Articular chondrocyte of knee joint (primary cell): ENCODE measurements around the gene XPO6. TPM values are rescaled to one million over a fixed set of nuclear protein-coding genes. Genes with fewer than 3 reads are reported as not detected.

Source experiments
- small RNA-seq: library from RNA; depleted of rRNA; stranded (forward); fragments of <200 nt; gene quantifications from one replicate; pipeline ENCODE3, GENCODE V24; 2012
- total RNA-seq: library from RNA; depleted of rRNA; stranded (reverse); fragments of >200 nt; gene quantifications from 2 replicates; pipeline ENCODE4 v1.2.3, GENCODE V29; 2012

The XPO6 gene, protein sequence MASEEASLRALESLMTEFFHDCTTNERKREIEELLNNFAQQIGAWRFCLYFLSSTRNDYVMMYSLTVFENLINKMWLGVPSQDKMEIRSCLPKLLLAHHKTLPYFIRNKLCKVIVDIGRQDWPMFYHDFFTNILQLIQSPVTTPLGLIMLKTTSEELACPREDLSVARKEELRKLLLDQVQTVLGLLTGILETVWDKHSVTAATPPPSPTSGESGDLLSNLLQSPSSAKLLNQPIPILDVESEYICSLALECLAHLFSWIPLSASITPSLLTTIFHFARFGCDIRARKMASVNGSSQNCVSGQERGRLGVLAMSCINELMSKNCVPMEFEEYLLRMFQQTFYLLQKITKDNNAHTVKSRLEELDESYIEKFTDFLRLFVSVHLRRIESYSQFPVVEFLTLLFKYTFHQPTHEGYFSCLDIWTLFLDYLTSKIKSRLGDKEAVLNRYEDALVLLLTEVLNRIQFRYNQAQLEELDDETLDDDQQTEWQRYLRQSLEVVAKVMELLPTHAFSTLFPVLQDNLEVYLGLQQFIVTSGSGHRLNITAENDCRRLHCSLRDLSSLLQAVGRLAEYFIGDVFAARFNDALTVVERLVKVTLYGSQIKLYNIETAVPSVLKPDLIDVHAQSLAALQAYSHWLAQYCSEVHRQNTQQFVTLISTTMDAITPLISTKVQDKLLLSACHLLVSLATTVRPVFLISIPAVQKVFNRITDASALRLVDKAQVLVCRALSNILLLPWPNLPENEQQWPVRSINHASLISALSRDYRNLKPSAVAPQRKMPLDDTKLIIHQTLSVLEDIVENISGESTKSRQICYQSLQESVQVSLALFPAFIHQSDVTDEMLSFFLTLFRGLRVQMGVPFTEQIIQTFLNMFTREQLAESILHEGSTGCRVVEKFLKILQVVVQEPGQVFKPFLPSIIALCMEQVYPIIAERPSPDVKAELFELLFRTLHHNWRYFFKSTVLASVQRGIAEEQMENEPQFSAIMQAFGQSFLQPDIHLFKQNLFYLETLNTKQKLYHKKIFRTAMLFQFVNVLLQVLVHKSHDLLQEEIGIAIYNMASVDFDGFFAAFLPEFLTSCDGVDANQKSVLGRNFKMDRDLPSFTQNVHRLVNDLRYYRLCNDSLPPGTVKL
- 111 and 116 TPM in 2 replicates for total RNA-seq

DNA sequence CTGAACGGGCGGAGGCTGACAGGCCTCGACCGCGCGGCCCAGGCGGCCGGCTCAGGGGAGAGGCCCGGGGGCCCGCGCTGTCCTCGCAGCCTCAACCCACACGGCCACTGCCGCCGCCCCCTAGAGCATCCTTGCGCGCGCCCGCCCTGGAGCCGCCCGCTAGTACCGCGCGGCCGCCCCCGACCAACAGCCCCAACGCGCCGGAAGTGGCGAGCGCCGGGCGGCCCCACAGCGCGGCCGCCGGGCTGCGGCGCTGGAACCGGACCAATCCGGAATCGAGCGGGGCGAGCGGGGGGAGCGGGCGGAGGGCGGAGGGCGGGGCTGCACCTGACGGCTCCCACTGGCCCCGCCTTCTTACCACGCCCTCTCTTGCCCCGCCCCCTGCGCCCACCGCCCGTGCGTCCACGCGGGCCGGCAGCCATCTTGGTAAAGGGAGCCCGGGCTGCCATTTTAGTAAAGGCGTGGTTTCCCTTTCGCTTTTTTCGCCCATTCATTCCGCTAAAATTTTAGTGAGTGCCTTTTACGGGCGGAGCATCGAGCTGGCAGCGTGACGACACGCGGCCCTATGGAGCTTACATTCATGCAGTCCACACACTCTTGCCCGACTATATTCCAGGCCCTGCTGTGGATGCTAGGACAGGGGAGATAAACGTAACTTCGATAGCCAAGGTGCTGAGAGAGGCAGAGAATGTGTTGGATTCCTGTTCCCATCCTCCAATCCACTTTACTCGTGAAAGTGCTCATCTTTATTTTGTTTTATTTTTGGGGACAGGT lies at the start of gene XPO6:
XPO6 (minus strand) TSS at position 208 of the 774 bp plus-strand sequence. CDS start 597 bp downstream, outside the sequence.

DNA sequence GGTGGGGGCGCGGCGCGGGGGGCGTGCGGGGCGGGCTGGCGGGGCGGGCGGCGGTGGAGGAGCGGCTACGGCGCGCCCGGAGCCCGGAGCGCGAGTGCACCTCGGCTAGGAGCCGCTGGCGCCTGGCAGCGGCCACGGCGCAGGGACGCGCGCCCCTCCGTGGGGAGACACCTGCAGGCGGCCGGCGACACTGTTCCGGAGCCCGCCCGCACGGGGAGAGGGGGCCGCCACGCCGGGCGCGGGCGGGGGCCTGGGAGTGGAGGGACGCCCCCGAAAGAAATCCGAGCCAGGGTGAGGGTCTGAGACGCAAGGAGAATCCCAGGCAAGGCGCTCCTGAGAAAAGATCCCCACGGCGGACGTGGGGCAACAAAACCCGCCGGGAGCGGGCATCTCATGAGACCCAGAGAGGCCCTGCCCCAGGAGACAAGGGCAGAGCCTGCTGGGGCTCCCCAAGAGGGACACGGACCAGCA lies 148.1 kb downstream of the XPO6 start, which contains the start of gene GSG1L:
GSG1L (minus strand) TSS at position 124 of the 471 bp plus-strand sequence. CDS start 290 bp downstream, outside the sequence.

Small RNA genes lying within 50 kb of the gene (small RNA-seq; reads per million reads assigned to genes)
- gene RF00402: not detected
- gene RNY1P10: not detected

Other genes with a start within 250 kb of the XPO6 start
- not detected in 2 replicates for gene GSG1L, start 148.3 kb downstream of the XPO6 start, total RNA-seq
- not detected in 2 replicates for gene SBK1, start 80.6 kb upstream of the XPO6 start, total RNA-seq
- gene NPIPB6, start 151.5 kb upstream of the XPO6 start, total RNA-seq: 0.65 TPM in 1 of 2 replicates, not detected in the other
- 66.5 and 74.1 TPM in 2 replicates for gene EIF3CL, start 191.9 kb upstream of the XPO6 start, total RNA-seq